Measurements from ENCODE around the gene SUCLG2. TPM values are rescaled to one million over a fixed set of nuclear protein-coding genes. Genes with fewer than 3 reads are reported as not detected.

The SUCLG2 gene
- total RNA-seq, 1 experiment from 2014 or later, result 38.5 TPM

DNA sequence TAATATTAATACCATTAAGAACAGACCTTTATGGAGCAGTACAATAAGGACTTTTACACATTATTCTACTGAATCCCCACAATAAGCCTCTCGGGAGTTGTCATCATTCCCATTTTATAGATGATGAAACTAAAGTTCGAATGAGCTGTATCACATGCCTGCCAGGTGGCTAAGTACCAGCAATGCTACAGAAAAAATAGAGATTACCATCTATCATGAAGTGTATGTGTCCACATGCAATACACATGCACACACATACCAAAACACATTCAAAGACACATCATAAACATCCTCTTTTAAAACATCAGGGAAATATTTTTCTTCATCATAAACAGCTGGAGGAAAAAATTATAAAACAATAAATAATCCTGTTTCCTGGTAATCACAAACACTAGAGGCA, 136.6 kb downstream of the SUCLG2 start:
- no peaks in the 10 kb centered on the region for H3K23me2 ChIP-seq (ENCODE audit: insufficient read length, low read depth, low read length, poor library complexity, severe bottlenecking)
- no peak overlapping the region for H3T11ph ChIP-seq (ENCODE audit: low read length)
- H3K56ac ChIP-seq (ENCODE audit: insufficient read length, low read depth, low read length), result no peak overlapping the region
- no peak overlapping the region for H2BK120ac ChIP-seq (ENCODE audit: low read depth, low read length, poor library complexity, severe bottlenecking)
- H3K9me3 ChIP-seq (ENCODE audit: control insufficient read depth, low read depth, low read length), result no peaks in the 10 kb centered on the region
- H3K14ac ChIP-seq (ENCODE audit: insufficient read depth, low read length), result no peak overlapping the region
- no peaks in the 10 kb centered on the region for H4K20me1 ChIP-seq (ENCODE audit: control insufficient read depth, insufficient read depth, insufficient read length)
- no peaks in the 10 kb centered on the region for H3K79me1 ChIP-seq (ENCODE audit: insufficient read depth, low read depth, low read length, poor library complexity, severe bottlenecking)
- no peak overlapping the region for H3K9ac ChIP-seq (ENCODE audit: extremely low read depth, insufficient read length, low read length)
- Mint-ChIP-seq H3K27me3 (ENCODE audit: low read depth) (no peaks in the 10 kb centered on the region), H3K9me3 (no peaks in the 10 kb centered on the region), H3K27ac (no peak overlapping the region), H3K36me3 (ENCODE audit: insufficient read depth in 1 of 3, low read depth in 3 of 3) (peaks cover 3 to 8% (median 4%) of the 10 kb centered on the region in 3 experiments; a peak in 4 of 7 replicates), H3K4me3 (no peak overlapping the region), H3K4me1 (peaks cover 8 to 11% of the 10 kb centered on the region in 2 experiments)
- DNase-seq, result no peak
- H2BK20ac ChIP-seq (ENCODE audit: low read depth, low read length, poor library complexity, severe bottlenecking), result no peak overlapping the region
- H2AFZ ChIP-seq (ENCODE audit: low read length), result no peak overlapping the region
- TF ChIP-seq CTCF (conservative IDR thresholded peaks at IDR 0.05), result no peak
- no peaks in the 10 kb centered on the region for H3K4me1 ChIP-seq (ENCODE audit: insufficient read depth, low read length)
- no peaks in the 10 kb centered on the region for H3K27me3 ChIP-seq (ENCODE audit: insufficient read depth, low read length)
- H4K91ac ChIP-seq (ENCODE audit: insufficient read length, low read depth, low read length), result no peak overlapping the region
- no peak overlapping the region for H2AK5ac ChIP-seq (ENCODE audit: insufficient read length, low read length)
- no peak overlapping the region for H3K18ac ChIP-seq (ENCODE audit: insufficient read length, low read depth, low read length)
- no peak overlapping the region for H4K8ac ChIP-seq (replicated peaks; ENCODE audit: insufficient read length, low read depth, low read length)
- H2BK5ac ChIP-seq (ENCODE audit: insufficient read length, low read length), result no peak overlapping the region
- no peak overlapping the region for H4K5ac ChIP-seq (ENCODE audit: insufficient read length, low read depth, low read length)
- H2BK15ac ChIP-seq (ENCODE audit: low read depth, low read length), result no peak overlapping the region
- no peak overlapping the region for H2BK12ac ChIP-seq (ENCODE audit: insufficient read length, low read depth, low read length)
- no peak overlapping the region for H3K27ac ChIP-seq (ENCODE audit: insufficient read length, low read depth, low read length)
- H3K4me2 ChIP-seq (ENCODE audit: insufficient read depth, insufficient read length, low read length), result no peak overlapping the region
- no peaks in the 10 kb centered on the region for H3K79me2 ChIP-seq (ENCODE audit: insufficient read depth, low read length)
- WGBS (ENCODE audit: extremely low coverage, insufficient read length, low lambda C conversion rate), result no CpG with 5 or more reads among the region's 2 CpGs
- H3K23ac ChIP-seq (ENCODE audit: insufficient read length, low read depth, low read length), result no peak overlapping the region
- no peak overlapping the region for H3K4ac ChIP-seq (ENCODE audit: low read depth, low read length)

Data from H9 (cell line).